HL-60 (cell line): Measurements from ENCODE around the gene CSTF3.

ENCODE experiments used
- POLR2AphosphoS5 ChIP-seq: IDR thresholded peaks from 2 replicates; pipeline ENCODE4 v1.6.1; 2012; ENCODE audit warnings: low read depth
- TF ChIP-seq, protein P1 (sequence below): IDR thresholded peaks from one replicate; pipeline ENCODE4 v1.5.1; 2011; ENCODE audit warnings: low read length, control low read depth, inconsistent platforms; ENCODE audit not compliant: insufficient read depth

DNA sequence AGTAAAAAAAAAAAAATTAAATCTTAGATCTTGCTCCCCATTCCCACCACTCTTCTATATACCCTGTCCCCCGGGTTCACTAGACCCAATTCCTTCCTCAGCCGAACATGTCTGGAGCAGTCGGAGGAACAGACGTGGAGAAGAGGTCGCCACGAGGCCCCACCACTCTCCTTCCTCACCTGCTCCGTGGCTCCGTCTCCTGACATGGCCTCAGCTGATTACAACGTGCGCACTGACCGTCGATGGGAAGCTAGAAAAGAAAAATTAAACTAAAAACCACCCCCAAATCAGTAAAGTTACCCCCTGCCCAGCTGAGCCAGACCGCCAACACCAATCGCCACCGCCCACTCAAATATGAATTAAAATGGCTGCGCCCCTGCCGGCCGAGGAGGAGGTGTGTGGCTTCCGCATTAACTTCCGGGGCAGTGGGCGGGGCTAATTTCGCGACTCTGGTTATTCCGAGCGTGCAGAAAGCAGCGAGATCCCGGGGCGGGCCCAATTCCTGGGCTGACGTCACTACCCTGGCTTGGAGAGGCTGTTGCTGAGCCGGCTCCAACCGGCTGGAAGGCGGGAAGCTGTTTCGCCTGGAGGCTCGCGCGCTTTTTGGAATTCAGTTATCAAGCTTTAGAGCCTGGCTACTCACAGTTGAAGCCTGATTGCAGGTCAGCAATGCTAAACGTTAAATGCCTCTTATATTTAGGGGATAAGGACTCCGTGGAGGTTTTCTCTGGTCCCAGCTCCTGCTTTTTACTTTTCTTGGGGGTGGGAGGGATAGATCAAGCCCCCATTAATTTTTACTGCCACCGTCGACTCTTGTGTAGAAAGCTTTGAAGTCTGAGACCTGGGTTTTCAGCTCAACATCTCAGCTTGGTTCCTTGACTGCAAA is at the start of gene CSTF3:
- TF ChIP-seq POLR2AphosphoS5: peak; percentile 86
- TF ChIP-seq, protein P1, sequence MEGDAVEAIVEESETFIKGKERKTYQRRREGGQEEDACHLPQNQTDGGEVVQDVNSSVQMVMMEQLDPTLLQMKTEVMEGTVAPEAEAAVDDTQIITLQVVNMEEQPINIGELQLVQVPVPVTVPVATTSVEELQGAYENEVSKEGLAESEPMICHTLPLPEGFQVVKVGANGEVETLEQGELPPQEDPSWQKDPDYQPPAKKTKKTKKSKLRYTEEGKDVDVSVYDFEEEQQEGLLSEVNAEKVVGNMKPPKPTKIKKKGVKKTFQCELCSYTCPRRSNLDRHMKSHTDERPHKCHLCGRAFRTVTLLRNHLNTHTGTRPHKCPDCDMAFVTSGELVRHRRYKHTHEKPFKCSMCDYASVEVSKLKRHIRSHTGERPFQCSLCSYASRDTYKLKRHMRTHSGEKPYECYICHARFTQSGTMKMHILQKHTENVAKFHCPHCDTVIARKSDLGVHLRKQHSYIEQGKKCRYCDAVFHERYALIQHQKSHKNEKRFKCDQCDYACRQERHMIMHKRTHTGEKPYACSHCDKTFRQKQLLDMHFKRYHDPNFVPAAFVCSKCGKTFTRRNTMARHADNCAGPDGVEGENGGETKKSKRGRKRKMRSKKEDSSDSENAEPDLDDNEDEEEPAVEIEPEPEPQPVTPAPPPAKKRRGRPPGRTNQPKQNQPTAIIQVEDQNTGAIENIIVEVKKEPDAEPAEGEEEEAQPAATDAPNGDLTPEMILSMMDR: no peak
